Esophagus squamous epithelium (tissue), 5 donors: ENCODE results near the gene SYT2. TPM values are rescaled to one million over a fixed set of nuclear protein-coding genes. Genes with fewer than 3 reads are reported as not detected.

ENCODE experiments used
- DNase-seq: peaks from one replicate; lab custom pipeline; 2025; lab: John Stamatoyannopoulos, UW
- H3K27ac ChIP-seq, 4 donors: fragments of 200-600 bp; sonication (generic); one replicate each; pipeline ENCODE4 v1.5.1; 2016 to 2019; ENCODE audit warnings: mild to moderate bottlenecking in 1 of 4
- H3K27me3 ChIP-seq, 4 donors: fragments of 200-600 bp; sonication (generic); 1 replicate in 3 of 4; 2 replicates in 1 of 4; pipeline versions ENCODE4 v1.5.1 to v1.6.0; 2017 to 2021; ENCODE audit warnings: antibody characterized with exemption in 1 of 4
- H3K36me3 ChIP-seq, 3 donors: fragments of 200-600 bp; sonication (generic); one replicate each; pipeline ENCODE4 v1.5.1; 2016 to 2019
- H3K4me1 ChIP-seq, 3 donors: fragments of 200-600 bp; sonication (generic); one replicate each; pipeline ENCODE4 v1.5.1; 2017 to 2019
- H3K4me3 ChIP-seq, 4 donors: fragments of 200-600 bp; sonication (generic); 1 replicate in 3 of 4; 2 replicates in 1 of 4; pipeline ENCODE4 v1.5.1; 2016 to 2019; ENCODE audit warnings: mild to moderate bottlenecking in 2 of 4, moderate library complexity in 1 of 4
- H3K9me3 ChIP-seq, 3 donors: fragments of 200-600 bp; sonication (generic); one replicate each; pipeline ENCODE4 v1.5.1; 2016 to 2019
- POLR2A ChIP-seq, 4 donors: fragments of 450-650 bp; IDR thresholded peaks; one replicate each; pipeline ENCODE4 v1.6.1; 2017; ENCODE audit warnings: antibody characterized with exemption in 4 of 4, mild to moderate bottlenecking in 4 of 4, moderate library complexity in 3 of 4
- WGBS, 2 donors: methylation state at CpG; one replicate each; pipeline ENCODE4 v1.1.5; 2018; 5-methylcytosine and 5-hydroxymethylcytosine counted together
- intact Hi-C: fragments of 100-400 bp; cut with DNase I; formaldehyde crosslinking; loops from one replicate; pipeline ENCODE4 v1.15.0; 2022
- total RNA-seq, 4 donors: library from RNA; depleted of rRNA; stranded (reverse); fragments of >200 nt; gene quantifications; one replicate each; pipeline ENCODE4 v1.1.0, GENCODE V29; 2016
- TF ChIP-seq, protein P1 (sequence below), 6 experiments: fragments of 450-650 bp in 4 of 6; fragments of 200-600 bp in 2 of 6; sonication (generic) in 2 of 6; IDR thresholded peaks; one replicate each; pipeline ENCODE4 v1.5.1; 2016 to 2019; ENCODE audit warnings: antibody characterized with exemption in 6 of 6, mild to moderate bottlenecking in 4 of 6, moderate library complexity in 4 of 6
- donor health status: DM: yes; HTN: yes; CAD: no.

Gene SYT2
- total RNA-seq, 4 donors from 2014 or later: not detected

- no peaks in the 10 kb centered on the region for H3K27me3 ChIP-seq
- no peak overlapping the region for H3K4me3 ChIP-seq
- peaks cover 24 to 85% (median 38%) of the 10 kb centered on the region in 3 donors for H3K4me1 ChIP-seq
- peaks cover 0 to 43% (median 0%) of the 10 kb centered on the region in 3 donors for H3K36me3 ChIP-seq
- peak overlapping the region; percentile 64 to 83 (median 80) for H3K27ac ChIP-seq
- TF ChIP-seq POLR2A (IDR thresholded peaks at IDR 0.05): no peak
- TF ChIP-seq, protein P1, sequence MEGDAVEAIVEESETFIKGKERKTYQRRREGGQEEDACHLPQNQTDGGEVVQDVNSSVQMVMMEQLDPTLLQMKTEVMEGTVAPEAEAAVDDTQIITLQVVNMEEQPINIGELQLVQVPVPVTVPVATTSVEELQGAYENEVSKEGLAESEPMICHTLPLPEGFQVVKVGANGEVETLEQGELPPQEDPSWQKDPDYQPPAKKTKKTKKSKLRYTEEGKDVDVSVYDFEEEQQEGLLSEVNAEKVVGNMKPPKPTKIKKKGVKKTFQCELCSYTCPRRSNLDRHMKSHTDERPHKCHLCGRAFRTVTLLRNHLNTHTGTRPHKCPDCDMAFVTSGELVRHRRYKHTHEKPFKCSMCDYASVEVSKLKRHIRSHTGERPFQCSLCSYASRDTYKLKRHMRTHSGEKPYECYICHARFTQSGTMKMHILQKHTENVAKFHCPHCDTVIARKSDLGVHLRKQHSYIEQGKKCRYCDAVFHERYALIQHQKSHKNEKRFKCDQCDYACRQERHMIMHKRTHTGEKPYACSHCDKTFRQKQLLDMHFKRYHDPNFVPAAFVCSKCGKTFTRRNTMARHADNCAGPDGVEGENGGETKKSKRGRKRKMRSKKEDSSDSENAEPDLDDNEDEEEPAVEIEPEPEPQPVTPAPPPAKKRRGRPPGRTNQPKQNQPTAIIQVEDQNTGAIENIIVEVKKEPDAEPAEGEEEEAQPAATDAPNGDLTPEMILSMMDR (IDR thresholded peaks at IDR 0.05): no peak
- 38 to 48% methylated on average over 1 of the region's 1 CpG for WGBS, 2 donors
- H3K9me3 ChIP-seq: no peaks in the 10 kb centered on the region
- intact Hi-C loops: no loop called here
- no peak for DNase-seq
These were observed 133.4 kb downstream of the SYT2 start for GRCh38 chr1:202576816-202577215.

GRCh38 chr1:202575918-202576653 lies 134.2 kb downstream of the SYT2 start:
- no peaks in the 10 kb centered on the region for H3K27me3 ChIP-seq
- H3K27ac ChIP-seq: peak overlapping the region; percentile 64 to 83 (median 82)
- no peaks in the 10 kb centered on the region for H3K9me3 ChIP-seq
- peaks cover 0 to 39% (median 0%) of the 10 kb centered on the region in 3 donors for H3K36me3 ChIP-seq
- DNase-seq: no peak
- intact Hi-C loops: no loop called here
- H3K4me3 ChIP-seq: no peak overlapping the region
- WGBS, 2 donors: 30 to 70% methylated on average over 2 of the region's 2 CpGs
- no peak for TF ChIP-seq POLR2A (IDR thresholded peaks at IDR 0.05)
- TF ChIP-seq, protein P1 (IDR thresholded peaks at IDR 0.05): no peak
- H3K4me1 ChIP-seq: peaks cover 24 to 89% (median 38%) of the 10 kb centered on the region in 3 donors

- TF ChIP-seq POLR2A (IDR thresholded peaks at IDR 0.05): no peak
- TF ChIP-seq, protein P1 (IDR thresholded peaks at IDR 0.05): no peak
- 40 to 56% methylated on average over 1 of the region's 1 CpG for WGBS, 2 donors
- Histone ChIP-seq H3K9me3 (no peaks in the 10 kb centered on the region), H3K27ac (peak overlapping the region in 3 of 4 donors; percentile 14 to 41 (median 30)), H3K4me3 (no peak overlapping the region), H3K36me3 (peaks cover 0 to 44% (median 0%) of the 10 kb centered on the region in 3 donors), H3K4me1 (peaks cover 18 to 92% (median 35%) of the 10 kb centered on the region in 3 donors), H3K27me3 (no peaks in the 10 kb centered on the region)
- intact Hi-C loops: no loop called here
- no peak for DNase-seq
These were observed 137.4 kb downstream of the SYT2 start for GRCh38 chr1:202572867-202573266.

GRCh38 chr1:202571719-202572339 lies 138.4 kb downstream of the SYT2 start:
- WGBS, 2 donors: 64 to 66% methylated on average over 3 of the region's 3 CpGs

More at GRCh38 chr1:202571719-202572339, 138.4 kb downstream of the SYT2 start:
- no peaks in the 10 kb centered on the region for H3K27me3 ChIP-seq
- H3K27ac ChIP-seq: peak overlapping the region in 3 of 4 donors; percentile 43 to 52 (median 47)
- peaks cover 11 to 92% (median 27%) of the 10 kb centered on the region in 3 donors for H3K4me1 ChIP-seq
- no peak overlapping the region for H3K4me3 ChIP-seq
- no peak for DNase-seq
- H3K9me3 ChIP-seq: no peaks in the 10 kb centered on the region
- H3K36me3 ChIP-seq: peaks cover 0 to 54% (median 0%) of the 10 kb centered on the region in 3 donors
- TF ChIP-seq, protein P1 (IDR thresholded peaks at IDR 0.05): peak; percentile 37 to 80 (median 68)
- TF ChIP-seq POLR2A (IDR thresholded peaks at IDR 0.05): no peak
- intact Hi-C loops: no loop called here
